Left ventricle myocardium inferior (tissue), 1 donor: ENCODE data around the gene SLC44A3. TPM values are rescaled to one million over a fixed set of nuclear protein-coding genes. Genes with fewer than 3 reads are reported as not detected.

ENCODE experiments used
- DNase-seq: peaks from one replicate; pipeline ENCODE4 v3.0.0-alpha.2; 2020
- H3K27ac ChIP-seq: fragments of 200-600 bp; replicated peaks from 2 replicates; pipeline ENCODE4 v1.8.0; 2021
- H3K27me3 ChIP-seq: fragments of 200-600 bp; 2 replicates; pipeline ENCODE4 v1.8.0; 2021; ENCODE audit warnings: low read depth
- H3K36me3 ChIP-seq: fragments of 200-600 bp; 2 replicates; pipeline ENCODE4 v1.8.0; 2021
- H3K4me1 ChIP-seq: fragments of 200-600 bp; 2 replicates; pipeline ENCODE4 v1.8.0; 2021
- H3K4me3 ChIP-seq: fragments of 200-600 bp; 2 replicates; pipeline ENCODE4 v1.8.0; 2021; ENCODE audit warnings: mild to moderate bottlenecking, moderate library complexity
- H3K9me3 ChIP-seq: fragments of 200-600 bp; replicated peaks from 2 replicates; pipeline ENCODE4 v1.8.0; 2021
- intact Hi-C: fragments of 100-400 bp; cut with micrococcal nuclease; formaldehyde crosslinking; loops from one replicate; pipeline ENCODE4 v1.11.0; 2022
- total RNA-seq: library from RNA; stranded (reverse); fragmentation: NEBNext Ultra II Directional; extraction: Animal tissue kit (Norgen Biotek cat#: 25700); gene quantifications from one replicate; pipeline ENCODE4 v1.2.1, GENCODE V29; 2021
- TF ChIP-seq, protein P1 (sequence below): fragments of 200-600 bp; IDR thresholded peaks from 2 replicates; pipeline ENCODE4 v1.8.0; 2021; ENCODE audit warnings: antibody characterized with exemption, mild to moderate bottlenecking, borderline replicate concordance
- donor health status: DM: no; HTN: yes; CAD: no; lungs with severe emphysema.

The SLC44A3 gene
- total RNA-seq, 1 donor from 2014 or later: 5.9 TPM

DNA sequence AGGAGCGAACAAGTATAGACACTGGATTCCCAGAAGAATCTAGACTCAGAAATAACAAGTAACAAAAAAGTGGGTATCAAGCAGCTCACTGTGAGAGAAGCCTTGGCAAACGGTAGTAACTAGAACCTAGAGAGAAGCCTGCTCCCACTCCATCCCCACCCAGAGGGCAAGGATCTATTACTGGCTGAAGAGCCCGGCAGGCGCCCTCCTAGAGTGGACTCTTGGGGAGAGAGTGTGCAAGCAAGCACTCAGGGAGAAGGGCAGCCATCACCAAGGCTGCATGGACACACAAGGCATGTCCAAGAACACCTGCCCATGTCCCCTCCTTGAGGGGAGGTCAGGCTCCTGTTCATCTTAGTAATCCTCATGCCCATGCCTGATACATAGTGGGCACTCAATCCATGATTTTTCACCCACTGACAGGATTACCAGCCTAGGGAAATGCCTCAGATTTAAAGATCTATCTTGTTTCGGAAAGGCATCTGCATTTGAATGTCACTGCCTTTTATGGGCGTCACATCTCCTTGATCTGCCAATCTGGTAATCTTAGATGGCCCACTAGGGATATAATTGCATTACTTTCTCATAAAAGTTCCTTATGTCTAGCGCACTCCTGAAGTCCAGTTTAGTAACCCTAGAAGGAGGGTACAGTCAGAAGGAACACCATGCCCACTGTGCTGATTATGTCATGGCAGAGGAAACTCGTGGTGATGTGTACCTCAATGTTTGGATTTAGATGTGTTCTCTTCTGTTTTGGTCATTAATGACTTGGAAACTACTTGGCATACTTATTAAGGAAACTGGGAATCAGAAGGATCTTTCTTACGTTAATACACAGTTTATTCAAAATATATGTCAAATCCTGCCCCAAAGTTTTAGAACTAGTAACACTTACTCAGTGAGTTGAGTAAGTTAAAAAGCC is 92.4 kb downstream of the SLC44A3 start:
- intact Hi-C loops: loop anchor here (10.0 kb wide), 1 partner anchor 48 kb away; no protein-coding TSS in a partner anchor
- no peaks in the 10 kb centered on the region for H3K27me3 ChIP-seq
- H3K27ac ChIP-seq: no peak overlapping the region
- H3K4me3 ChIP-seq: no peak overlapping the region
- DNase-seq: no peak
- TF ChIP-seq, protein P1, sequence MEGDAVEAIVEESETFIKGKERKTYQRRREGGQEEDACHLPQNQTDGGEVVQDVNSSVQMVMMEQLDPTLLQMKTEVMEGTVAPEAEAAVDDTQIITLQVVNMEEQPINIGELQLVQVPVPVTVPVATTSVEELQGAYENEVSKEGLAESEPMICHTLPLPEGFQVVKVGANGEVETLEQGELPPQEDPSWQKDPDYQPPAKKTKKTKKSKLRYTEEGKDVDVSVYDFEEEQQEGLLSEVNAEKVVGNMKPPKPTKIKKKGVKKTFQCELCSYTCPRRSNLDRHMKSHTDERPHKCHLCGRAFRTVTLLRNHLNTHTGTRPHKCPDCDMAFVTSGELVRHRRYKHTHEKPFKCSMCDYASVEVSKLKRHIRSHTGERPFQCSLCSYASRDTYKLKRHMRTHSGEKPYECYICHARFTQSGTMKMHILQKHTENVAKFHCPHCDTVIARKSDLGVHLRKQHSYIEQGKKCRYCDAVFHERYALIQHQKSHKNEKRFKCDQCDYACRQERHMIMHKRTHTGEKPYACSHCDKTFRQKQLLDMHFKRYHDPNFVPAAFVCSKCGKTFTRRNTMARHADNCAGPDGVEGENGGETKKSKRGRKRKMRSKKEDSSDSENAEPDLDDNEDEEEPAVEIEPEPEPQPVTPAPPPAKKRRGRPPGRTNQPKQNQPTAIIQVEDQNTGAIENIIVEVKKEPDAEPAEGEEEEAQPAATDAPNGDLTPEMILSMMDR: no peak
- no peaks in the 10 kb centered on the region for H3K9me3 ChIP-seq
- H3K4me1 ChIP-seq: peaks cover 89% of the 10 kb centered on the region
- no peaks in the 10 kb centered on the region for H3K36me3 ChIP-seq

DNA sequence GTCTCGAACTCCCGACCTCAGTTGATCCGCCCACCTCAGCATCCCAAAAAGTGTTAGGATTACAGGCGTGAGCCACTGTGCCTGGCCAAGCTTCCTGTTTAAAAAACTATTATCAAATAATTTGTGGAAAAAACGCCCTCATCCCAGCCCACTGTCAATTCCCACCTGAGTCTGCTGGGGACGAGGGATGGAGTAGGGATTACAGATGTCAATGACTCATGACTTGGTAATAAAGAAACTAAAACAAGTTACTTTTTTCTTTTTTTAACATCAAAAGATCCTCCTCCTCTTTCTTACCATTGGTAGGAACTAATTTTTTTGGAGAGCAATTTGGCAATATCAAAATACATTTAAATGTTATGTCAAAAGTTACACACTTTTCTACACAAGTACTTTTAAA is 97.1 kb downstream of the SLC44A3 start:
- DNase-seq: no peak
- Histone ChIP-seq H3K9me3 (no peaks in the 10 kb centered on the region), H3K27ac (no peak overlapping the region), H3K27me3 (no peaks in the 10 kb centered on the region), H3K36me3 (no peaks in the 10 kb centered on the region), H3K4me1 (peaks cover 96% of the 10 kb centered on the region), H3K4me3 (no peak overlapping the region)
- TF ChIP-seq, protein P1: no peak
- intact Hi-C loops: loop anchor here (10.0 kb wide), 1 partner anchor 52 kb away; no protein-coding TSS in a partner anchor

DNA sequence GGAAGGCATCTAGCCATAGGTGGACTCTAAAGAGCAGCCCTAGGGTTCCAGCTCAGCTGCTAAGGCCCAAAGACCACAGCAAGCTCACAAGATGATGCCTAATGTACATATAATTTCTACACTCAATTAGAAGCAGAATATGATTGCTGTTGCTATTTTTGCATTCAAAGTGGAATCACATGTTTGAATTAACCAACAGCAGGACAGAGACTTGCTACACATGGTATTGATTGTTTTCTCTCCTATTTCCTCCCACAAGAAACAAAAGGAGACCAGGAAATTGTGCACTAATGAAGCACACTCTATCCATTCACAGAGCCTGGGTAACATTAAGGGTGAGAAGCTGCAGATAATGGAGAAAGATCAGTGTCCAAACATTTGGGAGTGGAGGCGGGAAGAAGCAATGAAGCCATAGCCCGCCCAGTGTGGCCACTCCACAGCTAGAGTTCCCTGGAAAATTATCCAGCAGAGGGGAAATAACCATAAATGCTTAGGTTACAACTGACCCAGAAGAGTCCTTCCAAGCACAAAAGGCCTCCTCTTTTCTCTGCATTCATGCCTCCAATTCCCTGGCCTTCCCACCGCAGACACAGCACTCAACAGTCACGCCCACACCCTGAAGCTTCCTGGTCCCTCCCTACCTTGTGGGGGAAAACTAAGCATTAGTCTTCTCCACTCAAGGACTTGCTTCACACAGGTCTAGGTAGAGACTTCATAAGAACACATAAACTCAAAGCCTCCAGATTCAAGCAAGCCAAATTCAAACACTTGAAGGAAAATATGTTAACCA is 99.3 kb downstream of the SLC44A3 start:
- intact Hi-C loops: loop anchor here (10.0 kb wide), 2 partner anchors 55 to 115 kb away; no protein-coding TSS in a partner anchor
- Histone ChIP-seq H3K27me3 (no peaks in the 10 kb centered on the region), H3K36me3 (no peaks in the 10 kb centered on the region), H3K27ac (no peak overlapping the region), H3K4me3 (peak overlapping the region; percentile 6), H3K4me1 (peaks cover 96% of the 10 kb centered on the region), H3K9me3 (no peaks in the 10 kb centered on the region)
- no peak for DNase-seq
- TF ChIP-seq, protein P1: no peak

DNA sequence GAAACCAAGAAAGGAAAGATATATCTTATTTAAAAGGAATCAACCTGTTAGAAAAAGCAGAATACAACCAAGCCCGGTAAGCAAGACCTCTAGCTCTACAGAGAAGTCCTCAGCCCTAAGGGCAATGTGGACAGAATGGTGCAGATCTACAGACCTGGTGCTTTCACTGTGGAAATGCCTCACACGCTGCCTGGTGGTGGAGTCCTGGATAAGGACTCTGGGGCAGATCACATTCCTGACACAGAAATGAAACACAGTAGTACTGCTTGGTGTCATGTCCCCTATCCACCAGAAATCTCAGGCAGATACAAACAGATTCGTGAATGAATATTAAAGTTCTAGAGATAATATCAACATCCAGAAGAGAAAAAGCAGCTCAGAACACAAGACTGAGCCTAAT is 99.9 kb downstream of the SLC44A3 start:
- H3K27ac ChIP-seq: no peak overlapping the region
- peaks cover 96% of the 10 kb centered on the region for H3K4me1 ChIP-seq
- no peak for DNase-seq
- TF ChIP-seq, protein P1: peak; percentile 10
- H3K36me3 ChIP-seq: no peaks in the 10 kb centered on the region
- intact Hi-C loops: loop anchor here (10.0 kb wide), 1 partner anchor 115 kb away; no protein-coding TSS in a partner anchor
- H3K9me3 ChIP-seq: no peaks in the 10 kb centered on the region
- H3K4me3 ChIP-seq: peak overlapping the region; percentile 6
- no peaks in the 10 kb centered on the region for H3K27me3 ChIP-seq

DNA sequence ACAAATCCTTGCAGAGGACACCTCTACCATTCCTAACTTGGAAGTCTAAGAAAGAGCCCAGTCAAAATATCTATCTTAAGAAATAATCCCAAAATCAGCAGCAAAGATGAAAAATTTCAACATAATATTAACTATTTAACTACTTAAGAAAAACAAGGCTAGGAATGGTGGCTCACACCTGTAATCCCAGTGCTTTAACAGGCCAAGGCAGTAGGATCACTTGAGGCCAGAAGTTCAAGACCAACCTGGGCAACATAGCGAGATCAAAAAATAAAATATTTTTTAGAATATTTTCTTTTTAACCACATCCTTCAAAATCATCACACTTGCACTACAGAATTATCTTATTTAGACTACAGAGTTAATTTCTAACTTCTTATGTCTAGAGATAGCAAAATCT is 101.8 kb downstream of the SLC44A3 start:
- intact Hi-C loops: loop anchor here (10.0 kb wide), 1 partner anchor 113 kb away; no protein-coding TSS in a partner anchor

More for the DNA sequence above, 101.8 kb downstream of the SLC44A3 start:
- peak overlapping the region; percentile 95 for H3K27ac ChIP-seq
- H3K27me3 ChIP-seq: no peaks in the 10 kb centered on the region
- peaks cover 99% of the 10 kb centered on the region for H3K4me1 ChIP-seq
- TF ChIP-seq, protein P1: no peak
- H3K36me3 ChIP-seq: no peaks in the 10 kb centered on the region
- no peaks in the 10 kb centered on the region for H3K9me3 ChIP-seq
- peak overlapping the region; percentile 80 for H3K4me3 ChIP-seq
- DNase-seq: no peak
